Activated CD4-positive, alpha-beta T cell treated with anti-CD3 and anti-CD28 coated beads, Interleukin-2, Interleukin-4, amounts not matched to agents 100 ng/mL and 50 ng/mL, durations not matched to agents 16 hours and 8 hours (primary cell): ENCODE measurements around the gene CMTM5.

Source experiments
- DNase-seq: peaks from one replicate; pipeline ENCODE4 v3.0.0-alpha.2; 2020; ENCODE audit warnings: low spot score

Gene CMTM5

GRCh38 chr14:23358042-23358441 is 18.8 kb upstream of the CMTM5 start:
- DNase-seq: no peak

DNA sequence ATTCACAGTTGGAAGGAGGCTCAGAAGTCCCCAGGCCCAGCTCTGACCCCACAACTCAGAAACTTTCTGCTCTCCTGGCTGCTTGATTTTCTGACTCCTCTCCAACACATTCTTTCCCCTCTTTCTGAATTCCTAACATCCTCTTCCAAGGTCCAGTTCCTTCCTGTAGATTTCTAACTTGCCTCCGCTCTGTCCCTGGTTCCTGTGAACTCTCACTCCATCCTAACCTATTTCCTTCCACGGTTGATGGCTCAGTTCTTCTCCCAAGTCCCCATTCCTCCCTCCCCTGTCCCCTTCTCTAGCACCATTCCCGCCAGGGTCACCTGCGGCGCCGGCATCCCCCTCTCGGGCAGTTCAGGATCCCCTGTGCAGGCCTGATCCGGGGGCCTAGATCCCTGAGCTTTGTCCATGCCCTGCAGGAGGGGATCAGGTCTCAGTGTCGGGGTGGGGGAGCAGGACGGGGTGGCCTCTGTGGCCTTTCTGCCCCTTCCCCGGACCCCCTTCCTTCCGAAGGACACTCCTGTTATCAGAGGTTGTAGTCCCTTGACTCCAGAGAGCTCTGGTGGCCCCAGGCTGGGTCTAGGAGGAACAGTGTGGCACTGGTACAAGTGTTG is 18.2 kb upstream of the CMTM5 start:
- no peak for DNase-seq

GRCh38 chr14:23359167-23359626 is 17.6 kb upstream of the CMTM5 start:
- no peak for DNase-seq

GRCh38 chr14:23359722-23360447 is 17.0 kb upstream of the CMTM5 start:
- DNase-seq: no peak

DNA sequence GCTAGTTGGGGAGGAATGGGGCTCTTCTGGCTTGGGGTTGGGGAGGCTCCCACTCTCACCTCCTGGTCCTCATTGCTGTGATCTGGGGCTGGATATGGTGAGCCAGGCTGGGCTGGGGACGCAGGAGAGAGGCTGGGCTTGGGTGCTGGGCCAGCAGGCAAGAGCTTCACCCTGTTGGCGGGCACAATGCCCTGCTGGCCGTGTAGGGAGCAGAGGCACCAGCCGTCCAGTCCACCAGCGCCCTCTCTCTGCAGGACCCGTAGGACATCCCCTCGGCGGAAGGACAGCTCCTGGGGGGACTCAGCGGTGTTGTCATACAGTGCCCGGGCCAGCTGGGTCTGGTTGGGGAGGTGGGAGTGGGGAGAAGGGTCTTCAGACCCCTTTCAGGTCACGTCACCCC is 16.4 kb upstream of the CMTM5 start:
- DNase-seq: no peak

GRCh38 chr14:23361320-23361719 is 15.5 kb upstream of the CMTM5 start:
- DNase-seq: peak; percentile 47

- no peak for DNase-seq
Observed at GRCh38 chr14:23361763-23362162, 15.1 kb upstream of the CMTM5 start.

GRCh38 chr14:23362200-23362599 is 14.6 kb upstream of the CMTM5 start:
- no peak for DNase-seq

DNA sequence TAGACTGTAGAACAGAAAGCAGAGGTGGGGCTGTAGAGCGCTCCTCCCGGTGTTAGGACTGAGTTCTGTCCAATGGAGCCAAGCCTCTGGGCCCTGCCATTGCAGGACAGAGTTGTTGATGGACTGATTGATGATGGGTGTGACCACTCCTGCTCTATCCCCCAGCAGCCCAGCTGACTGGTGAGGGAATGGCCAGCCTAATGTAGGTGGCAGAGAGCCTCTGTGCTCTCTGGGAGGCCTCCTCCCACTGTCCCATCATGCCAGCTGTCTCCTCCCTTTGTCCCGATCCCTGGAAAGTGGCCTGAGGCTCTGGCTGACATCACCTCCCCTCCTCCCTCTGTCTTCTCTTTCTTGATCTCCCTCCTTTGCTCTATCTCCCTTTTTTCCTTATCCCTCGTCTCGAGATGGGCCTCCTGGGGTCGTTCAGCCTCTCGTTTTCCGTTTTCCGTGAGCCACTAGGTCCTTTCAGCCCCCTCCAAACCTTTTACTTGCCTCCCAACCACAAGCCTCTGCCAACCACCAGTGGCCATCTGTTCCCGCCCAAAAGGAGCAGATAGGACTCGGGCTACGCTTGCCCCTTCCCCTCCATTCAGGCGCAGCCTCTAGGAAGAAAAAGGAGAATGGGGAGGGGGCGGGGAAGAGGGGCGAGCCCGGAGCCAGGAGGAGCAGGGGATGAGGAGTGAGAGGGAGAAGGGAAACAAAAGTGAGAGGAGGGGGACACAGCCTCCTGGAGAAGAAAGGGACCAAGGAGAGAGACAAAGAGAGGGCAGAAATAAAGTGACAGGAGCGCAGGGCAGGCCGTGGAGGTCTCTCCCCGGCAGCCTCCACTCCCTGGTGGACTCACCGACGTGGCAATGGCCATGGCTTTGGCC is 12.4 kb upstream of the CMTM5 start:
- DNase-seq: no peak

DNA sequence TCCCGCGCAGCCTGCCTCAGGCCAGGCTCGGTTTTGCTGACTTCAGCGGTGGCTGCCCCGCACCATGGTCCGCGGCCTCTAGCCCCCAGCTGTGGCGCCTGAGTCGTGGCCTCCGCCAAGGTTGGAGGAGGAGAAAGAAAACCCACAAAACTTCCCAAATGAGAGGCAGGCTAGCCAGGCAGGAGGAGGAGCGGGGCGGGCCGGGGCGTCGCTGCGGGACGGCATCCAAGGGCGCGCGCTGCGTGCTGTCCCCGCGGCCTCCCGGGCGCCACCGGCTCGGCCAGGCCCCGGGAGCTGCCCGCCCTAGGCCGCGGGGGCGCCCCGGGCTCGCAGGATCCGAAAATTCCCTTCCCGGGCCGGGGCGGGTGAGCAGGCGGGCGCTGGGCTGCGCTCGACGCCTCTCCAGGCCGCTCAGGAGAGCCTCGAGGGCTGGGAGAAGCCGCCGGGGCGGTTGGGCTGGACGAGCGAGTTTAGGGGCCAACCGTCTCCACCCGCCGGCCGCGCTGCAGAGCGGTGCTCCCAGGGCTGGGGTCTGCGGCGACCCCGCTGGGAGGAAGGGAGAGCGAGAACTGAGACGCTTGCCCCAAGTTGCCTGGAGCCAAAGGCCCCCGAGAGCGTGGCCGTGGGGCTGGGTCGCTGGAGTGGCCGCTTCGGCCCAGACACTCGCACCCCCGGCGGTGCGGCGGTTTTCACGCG is 11.7 kb upstream of the CMTM5 start, which contains the start of gene EFS:
EFS (minus strand) TSS at position 137 of the 696 bp plus-strand sequence. CDS start 147 bp downstream, outside the sequence.
- no peak for DNase-seq

GRCh38 chr14:23365732-23366425 is 11.0 kb upstream of the CMTM5 start:
- no peak for DNase-seq

GRCh38 chr14:23366426-23366921 is 10.4 kb upstream of the CMTM5 start:
- DNase-seq: no peak

GRCh38 chr14:23370221-23370620 is 6.6 kb upstream of the CMTM5 start:
- DNase-seq: no peak

DNA sequence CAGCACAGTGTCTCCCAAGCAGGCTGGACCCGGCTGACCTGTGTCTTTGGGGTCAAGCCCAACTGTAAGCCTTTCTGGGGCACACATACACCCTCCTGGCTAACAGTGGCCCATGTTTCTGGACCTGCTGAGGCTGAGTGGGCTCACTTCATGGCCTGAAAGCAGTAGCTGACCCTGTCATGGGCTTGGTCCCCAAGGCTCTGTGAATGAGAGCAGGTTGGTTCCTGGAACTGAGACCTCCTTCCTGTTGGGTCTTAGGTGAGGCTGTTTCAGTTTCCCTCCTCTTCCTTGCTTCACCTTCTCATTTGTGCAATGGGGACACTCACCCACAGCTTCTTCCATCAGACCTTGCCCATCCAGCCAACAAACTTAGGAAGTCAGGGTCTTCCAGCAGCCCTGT is 5.0 kb upstream of the CMTM5 start:
- no peak for DNase-seq

DNA sequence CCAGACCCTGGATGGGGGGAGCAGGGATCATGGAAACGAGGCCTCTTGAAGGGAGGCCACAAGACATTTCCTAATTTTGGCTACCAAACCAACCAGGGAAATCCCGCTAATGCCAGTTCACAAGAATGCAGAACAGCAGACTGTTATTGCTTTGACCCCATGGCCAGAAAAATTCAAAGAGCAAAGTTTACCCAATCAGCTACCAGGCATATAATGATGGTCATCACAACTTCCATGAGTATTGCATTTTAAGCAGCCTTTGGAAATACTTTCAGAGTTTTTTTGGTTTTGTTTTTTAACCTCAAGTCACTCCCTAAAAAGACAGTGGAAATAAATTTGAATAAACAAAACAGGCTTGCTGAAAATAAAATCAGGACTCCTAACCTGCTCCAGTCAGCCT is 4.3 kb upstream of the CMTM5 start, which contains the start of gene IL25:
IL25 (plus strand) TSS at position 301 of the 400 bp plus-strand sequence.
- no peak for DNase-seq

- no peak for DNase-seq
Observed at GRCh38 chr14:23373041-23373440, 3.8 kb upstream of the CMTM5 start.

- DNase-seq: no peak
Observed at GRCh38 chr14:23375527-23376251, 1.2 kb upstream of the CMTM5 start.

DNA sequence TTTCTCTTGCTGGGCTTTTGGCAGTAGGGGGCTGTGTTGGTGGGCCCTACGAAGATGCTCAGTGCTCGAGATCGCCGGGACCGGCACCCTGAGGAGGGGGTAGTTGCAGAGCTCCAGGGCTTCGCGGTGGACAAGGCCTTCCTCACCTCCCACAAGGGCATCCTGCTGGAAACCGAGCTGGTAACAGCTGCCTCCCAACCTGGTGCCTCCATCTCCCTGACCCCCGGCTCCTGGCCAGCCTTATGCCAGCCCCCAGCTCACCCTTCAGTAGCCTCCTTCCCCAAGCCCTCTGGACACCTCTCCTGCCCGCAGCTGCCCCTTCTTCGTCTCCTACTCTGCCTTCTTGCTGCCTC is 328 bp downstream of the CMTM5 start:
- DNase-seq: no peak

DNA sequence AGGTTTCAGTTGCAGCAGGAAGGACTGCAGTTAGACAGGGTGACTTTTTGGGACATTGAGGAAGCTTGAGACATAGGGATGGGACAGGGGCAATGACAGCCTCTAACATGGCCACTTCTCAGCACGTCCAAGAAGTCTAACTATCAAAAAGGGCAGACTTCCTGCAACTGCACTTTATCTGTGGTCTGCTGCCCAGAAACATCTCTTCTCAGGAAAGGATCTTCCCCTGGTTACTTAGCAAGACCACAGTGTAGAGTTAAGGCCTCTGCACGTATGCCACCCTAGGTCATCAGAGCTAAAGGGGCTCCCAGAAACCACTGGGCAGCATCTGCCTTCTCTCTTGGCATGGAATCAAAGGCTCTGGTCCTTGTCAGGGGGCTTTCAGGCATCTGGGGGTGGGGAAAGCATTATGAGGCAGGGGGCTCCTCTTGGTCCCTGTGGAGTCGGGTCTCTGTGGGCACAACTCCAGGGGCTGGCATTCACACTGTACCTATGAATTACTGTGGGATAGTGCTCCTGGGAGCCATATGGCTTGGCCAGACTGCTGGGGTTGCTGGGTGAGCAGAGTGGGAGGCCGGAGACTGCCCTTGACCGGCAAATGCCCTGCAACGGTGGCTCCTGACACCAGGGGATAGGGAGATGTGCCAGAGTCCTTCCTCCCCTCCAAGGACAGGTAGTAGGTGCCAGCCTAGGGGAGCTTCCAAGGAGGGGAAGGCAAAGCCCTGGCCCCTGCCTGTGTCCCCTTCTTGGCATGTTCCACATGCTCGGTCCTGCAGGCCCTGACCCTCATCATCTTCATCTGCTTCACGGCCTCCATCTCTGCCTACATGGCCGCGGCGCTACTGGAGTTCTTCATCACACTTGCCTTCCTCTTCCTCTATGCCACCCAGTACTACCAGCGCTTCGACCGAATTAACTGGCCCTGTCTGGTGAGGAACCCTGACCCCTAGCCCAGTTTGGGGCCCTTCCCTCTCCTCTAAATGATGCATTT is 1.0 kb downstream of the CMTM5 start:
- no peak for DNase-seq
